Measurements from ENCODE around the gene MSMP. TPM values are rescaled to one million over a fixed set of nuclear protein-coding genes. Genes with fewer than 3 reads are reported as not detected.

MSMP gene
- total and polyA plus RNA-seq, 9 of the 15 experiments (the other 6 are each of a cell fraction or from before 2014, with no cell fraction given): 0.60 TPM; not detected in 8

DNA sequence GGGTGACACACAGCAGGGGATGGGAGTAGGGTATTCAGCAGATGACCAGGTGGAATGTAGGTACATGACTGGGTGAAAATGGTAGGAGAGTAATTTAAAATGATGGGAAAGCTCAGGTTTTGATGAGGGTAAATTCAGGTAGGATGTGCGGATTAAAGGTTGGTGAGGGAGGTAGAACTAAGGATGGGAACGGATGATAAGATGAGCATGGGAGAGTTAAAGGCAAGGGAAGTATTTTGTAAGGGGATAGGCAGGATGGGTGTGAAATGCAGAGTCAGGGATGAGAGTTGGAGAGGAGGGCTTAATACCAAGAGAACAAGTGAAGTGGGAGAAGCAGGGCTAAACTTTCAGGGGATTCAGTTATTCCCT, 23.6 kb downstream of the MSMP start (continued):
- TF ChIP-seq RB1 (IDR thresholded peaks at IDR 0.05; ENCODE audit: low read depth): no peak
- no peak for TF ChIP-seq SAFB (IDR thresholded peaks at IDR 0.05; ENCODE audit: borderline replicate concordance, low read depth, low read length)
- TF ChIP-seq, protein P1, sequence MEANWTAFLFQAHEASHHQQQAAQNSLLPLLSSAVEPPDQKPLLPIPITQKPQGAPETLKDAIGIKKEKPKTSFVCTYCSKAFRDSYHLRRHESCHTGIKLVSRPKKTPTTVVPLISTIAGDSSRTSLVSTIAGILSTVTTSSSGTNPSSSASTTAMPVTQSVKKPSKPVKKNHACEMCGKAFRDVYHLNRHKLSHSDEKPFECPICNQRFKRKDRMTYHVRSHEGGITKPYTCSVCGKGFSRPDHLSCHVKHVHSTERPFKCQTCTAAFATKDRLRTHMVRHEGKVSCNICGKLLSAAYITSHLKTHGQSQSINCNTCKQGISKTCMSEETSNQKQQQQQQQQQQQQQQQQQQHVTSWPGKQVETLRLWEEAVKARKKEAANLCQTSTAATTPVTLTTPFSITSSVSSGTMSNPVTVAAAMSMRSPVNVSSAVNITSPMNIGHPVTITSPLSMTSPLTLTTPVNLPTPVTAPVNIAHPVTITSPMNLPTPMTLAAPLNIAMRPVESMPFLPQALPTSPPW (CRISPR knock-in tag; IDR thresholded peaks at IDR 0.05): no peak
- TF ChIP-seq, protein P2, sequence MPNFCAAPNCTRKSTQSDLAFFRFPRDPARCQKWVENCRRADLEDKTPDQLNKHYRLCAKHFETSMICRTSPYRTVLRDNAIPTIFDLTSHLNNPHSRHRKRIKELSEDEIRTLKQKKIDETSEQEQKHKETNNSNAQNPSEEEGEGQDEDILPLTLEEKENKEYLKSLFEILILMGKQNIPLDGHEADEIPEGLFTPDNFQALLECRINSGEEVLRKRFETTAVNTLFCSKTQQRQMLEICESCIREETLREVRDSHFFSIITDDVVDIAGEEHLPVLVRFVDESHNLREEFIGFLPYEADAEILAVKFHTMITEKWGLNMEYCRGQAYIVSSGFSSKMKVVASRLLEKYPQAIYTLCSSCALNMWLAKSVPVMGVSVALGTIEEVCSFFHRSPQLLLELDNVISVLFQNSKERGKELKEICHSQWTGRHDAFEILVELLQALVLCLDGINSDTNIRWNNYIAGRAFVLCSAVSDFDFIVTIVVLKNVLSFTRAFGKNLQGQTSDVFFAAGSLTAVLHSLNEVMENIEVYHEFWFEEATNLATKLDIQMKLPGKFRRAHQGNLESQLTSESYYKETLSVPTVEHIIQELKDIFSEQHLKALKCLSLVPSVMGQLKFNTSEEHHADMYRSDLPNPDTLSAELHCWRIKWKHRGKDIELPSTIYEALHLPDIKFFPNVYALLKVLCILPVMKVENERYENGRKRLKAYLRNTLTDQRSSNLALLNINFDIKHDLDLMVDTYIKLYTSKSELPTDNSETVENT (CRISPR knock-in tag; IDR thresholded peaks at IDR 0.05): no peak
- TF ChIP-seq EWSR1 (IDR thresholded peaks at IDR 0.05; ENCODE audit: borderline replicate concordance, low read depth, partially characterized antibody): no peak
- no peak for TF ChIP-seq SMARCC2 (IDR thresholded peaks at IDR 0.05; ENCODE audit: low read depth)
- TF ChIP-seq HSF4 (CRISPR knock-in tag; IDR thresholded peaks at IDR 0.05; ENCODE audit: borderline replicate concordance): no peak
- TF ChIP-seq YY1 (IDR thresholded peaks at IDR 0.05; ENCODE audit: borderline replicate concordance in 1 of 3, control insufficient read depth in 1 of 3, extremely low read depth in 1 of 3, insufficient read depth in 3 of 3, insufficient read length in 1 of 3, insufficient replicate concordance in 2 of 3, low read depth in 1 of 3, low read length in 2 of 3): no peak
- TF ChIP-seq RBM39 (optimal IDR thresholded peaks at IDR 0.05; ENCODE audit: low read depth, low read length): no peak
- no peak for TF ChIP-seq RFX1 (IDR thresholded peaks at IDR 0.05)
- TF ChIP-seq PHB (CRISPR knock-in tag; IDR thresholded peaks at IDR 0.05): no peak
- TF ChIP-seq, protein P3, sequence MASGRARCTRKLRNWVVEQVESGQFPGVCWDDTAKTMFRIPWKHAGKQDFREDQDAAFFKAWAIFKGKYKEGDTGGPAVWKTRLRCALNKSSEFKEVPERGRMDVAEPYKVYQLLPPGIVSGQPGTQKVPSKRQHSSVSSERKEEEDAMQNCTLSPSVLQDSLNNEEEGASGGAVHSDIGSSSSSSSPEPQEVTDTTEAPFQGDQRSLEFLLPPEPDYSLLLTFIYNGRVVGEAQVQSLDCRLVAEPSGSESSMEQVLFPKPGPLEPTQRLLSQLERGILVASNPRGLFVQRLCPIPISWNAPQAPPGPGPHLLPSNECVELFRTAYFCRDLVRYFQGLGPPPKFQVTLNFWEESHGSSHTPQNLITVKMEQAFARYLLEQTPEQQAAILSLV (tag; IDR thresholded peaks at IDR 0.05): no peak
- no peak for TF ChIP-seq ZNF121 (CRISPR knock-in tag; conservative IDR thresholded peaks at IDR 0.05)
- TF ChIP-seq RAD51 (IDR thresholded peaks at IDR 0.05; ENCODE audit: borderline replicate concordance, low read depth): no peak
- no peak for TF ChIP-seq SRSF7 (optimal IDR thresholded peaks at IDR 0.05; ENCODE audit: low read depth, low read length)
- peak; percentile 49 for TF ChIP-seq POLR2B (IDR thresholded peaks at IDR 0.05; ENCODE audit: low read depth, partially characterized antibody)
- TF ChIP-seq ZNF75A (CRISPR knock-in tag; IDR thresholded peaks at IDR 0.05): no peak
- TF ChIP-seq, protein P4, sequence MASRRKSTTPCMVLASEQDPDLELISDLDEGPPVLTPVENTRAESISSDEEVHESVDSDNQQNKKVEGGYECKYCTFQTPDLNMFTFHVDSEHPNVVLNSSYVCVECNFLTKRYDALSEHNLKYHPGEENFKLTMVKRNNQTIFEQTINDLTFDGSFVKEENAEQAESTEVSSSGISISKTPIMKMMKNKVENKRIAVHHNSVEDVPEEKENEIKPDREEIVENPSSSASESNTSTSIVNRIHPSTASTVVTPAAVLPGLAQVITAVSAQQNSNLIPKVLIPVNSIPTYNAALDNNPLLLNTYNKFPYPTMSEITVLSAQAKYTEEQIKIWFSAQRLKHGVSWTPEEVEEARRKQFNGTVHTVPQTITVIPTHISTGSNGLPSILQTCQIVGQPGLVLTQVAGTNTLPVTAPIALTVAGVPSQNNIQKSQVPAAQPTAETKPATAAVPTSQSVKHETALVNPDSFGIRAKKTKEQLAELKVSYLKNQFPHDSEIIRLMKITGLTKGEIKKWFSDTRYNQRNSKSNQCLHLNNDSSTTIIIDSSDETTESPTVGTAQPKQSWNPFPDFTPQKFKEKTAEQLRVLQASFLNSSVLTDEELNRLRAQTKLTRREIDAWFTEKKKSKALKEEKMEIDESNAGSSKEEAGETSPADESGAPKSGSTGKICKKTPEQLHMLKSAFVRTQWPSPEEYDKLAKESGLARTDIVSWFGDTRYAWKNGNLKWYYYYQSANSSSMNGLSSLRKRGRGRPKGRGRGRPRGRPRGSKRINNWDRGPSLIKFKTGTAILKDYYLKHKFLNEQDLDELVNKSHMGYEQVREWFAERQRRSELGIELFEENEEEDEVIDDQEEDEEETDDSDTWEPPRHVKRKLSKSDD (conservative IDR thresholded peaks at IDR 0.05; ENCODE audit: low read length): no peak
- TF ChIP-seq POLR2G (IDR thresholded peaks at IDR 0.05; ENCODE audit: low read depth, low read length): no peak
- no peak for TF ChIP-seq ZNF77 (CRISPR knock-in tag; IDR thresholded peaks at IDR 0.05)
- TF ChIP-seq, protein P5, sequence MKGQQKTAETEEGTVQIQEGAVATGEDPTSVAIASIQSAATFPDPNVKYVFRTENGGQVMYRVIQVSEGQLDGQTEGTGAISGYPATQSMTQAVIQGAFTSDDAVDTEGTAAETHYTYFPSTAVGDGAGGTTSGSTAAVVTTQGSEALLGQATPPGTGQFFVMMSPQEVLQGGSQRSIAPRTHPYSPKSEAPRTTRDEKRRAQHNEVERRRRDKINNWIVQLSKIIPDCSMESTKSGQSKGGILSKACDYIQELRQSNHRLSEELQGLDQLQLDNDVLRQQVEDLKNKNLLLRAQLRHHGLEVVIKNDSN (CRISPR knock-in tag; IDR thresholded peaks at IDR 0.05): no peak
- no peak for TF ChIP-seq ZNF668 (CRISPR knock-in tag; IDR thresholded peaks at IDR 0.05)

Measured in K562 (cell line).